Testis (tissue), 2 donors: ENCODE data around the gene KCNQ1.

ENCODE experiments used
- CTCF ChIP-seq, 3 experiments: fragments of 450-650 bp in 2 of 3; fragments of 200-600 bp in 1 of 3; sonication (generic) in 1 of 3; IDR thresholded peaks; one replicate each; pipeline ENCODE4 v1.5.1; 2016 to 2019; ENCODE audit warnings: antibody characterized with exemption in 3 of 3, mild to moderate bottlenecking in 2 of 3, moderate library complexity in 1 of 3
- POLR2A ChIP-seq: fragments of 450-650 bp; IDR thresholded peaks from one replicate; pipeline ENCODE4 v1.6.1; 2017; ENCODE audit warnings: antibody characterized with exemption, mild to moderate bottlenecking, moderate library complexity

GRCh38 chr11:2857918-2858317, 413.1 kb downstream of the KCNQ1 start:
- TF ChIP-seq POLR2A = no peak
- TF ChIP-seq CTCF (IDR thresholded peaks at IDR 0.05) = no peak
